ENCODE results near the gene MARCHF2.
"Not testable (repeated sequence)": the region's sequence is repeated elsewhere in the genome, so short reads cannot be mapped to it uniquely, and the experiment has no call there.

MARCHF2 gene

GRCh38 chr19:8416796-8417195, 3.7 kb downstream of the MARCHF2 start:
- no peak overlapping the region for H3K4me3 ChIP-seq (ENCODE audit: low read depth, low read length, poor library complexity, severe bottlenecking)
- no peaks in the 10 kb centered on the region for H4K20me1 ChIP-seq (ENCODE audit: insufficient read depth, low read length)
- no peaks in the 10 kb centered on the region for H3F3A ChIP-seq (ENCODE audit: insufficient read depth, low read length)
- H3K27me3 ChIP-seq (ENCODE audit: insufficient read depth, low read length) = no peaks in the 10 kb centered on the region
- TF ChIP-seq CTCF (IDR thresholded peaks at IDR 0.05; ENCODE audit: low read length) (no peak), EZH2 (IDR thresholded peaks at IDR 0.05; ENCODE audit: borderline replicate concordance, low read length) (no peak)
- H3K9ac ChIP-seq (ENCODE audit: low read length) = no peak overlapping the region
- H3K36me3 ChIP-seq (ENCODE audit: insufficient read depth, low read length) = no peaks in the 10 kb centered on the region
- no peaks in the 10 kb centered on the region for H3K79me2 ChIP-seq (ENCODE audit: insufficient read depth, low read length)
- no peaks in the 10 kb centered on the region for H3K9me3 ChIP-seq (ENCODE audit: low read length)
- peaks cover 12% of the 10 kb centered on the region for H3K4me1 ChIP-seq (ENCODE audit: insufficient read depth, low read length, severe bottlenecking)
- H3K27ac ChIP-seq (ENCODE audit: low read depth, low read length, poor library complexity, severe bottlenecking) = no peak overlapping the region
- no peaks in the 10 kb centered on the region for H3K9me2 ChIP-seq (ENCODE audit: low read depth, low read length)
- H2AFZ ChIP-seq (ENCODE audit: low read length) = no peak overlapping the region
- no peak overlapping the region for H3K4me2 ChIP-seq (ENCODE audit: low read length)

GRCh38 chr19:8421484-8422461, 8.7 kb downstream of the MARCHF2 start:
- no peak overlapping the region for H3K4me3 ChIP-seq (ENCODE audit: low read depth, low read length, poor library complexity, severe bottlenecking)
- no peak overlapping the region for H2AFZ ChIP-seq (ENCODE audit: low read length)
- TF ChIP-seq EZH2 (IDR thresholded peaks at IDR 0.05; ENCODE audit: borderline replicate concordance, low read length) (no peak), CTCF (IDR thresholded peaks at IDR 0.05; ENCODE audit: low read length) (no peak)
- no peaks in the 10 kb centered on the region for H4K20me1 ChIP-seq (ENCODE audit: insufficient read depth, low read length)
- no peaks in the 10 kb centered on the region for H3K27me3 ChIP-seq (ENCODE audit: insufficient read depth, low read length)
- no peaks in the 10 kb centered on the region for H3K9me3 ChIP-seq (ENCODE audit: low read length)
- H3K4me2 ChIP-seq (ENCODE audit: low read length) = no peak overlapping the region
- H3F3A ChIP-seq (ENCODE audit: insufficient read depth, low read length) = no peaks in the 10 kb centered on the region
- H3K9me2 ChIP-seq (ENCODE audit: low read depth, low read length) = no peaks in the 10 kb centered on the region
- H3K36me3 ChIP-seq (ENCODE audit: insufficient read depth, low read length) = no peaks in the 10 kb centered on the region
- H3K27ac ChIP-seq (ENCODE audit: low read depth, low read length, poor library complexity, severe bottlenecking) = no peak overlapping the region
- H3K79me2 ChIP-seq (ENCODE audit: insufficient read depth, low read length) = no peaks in the 10 kb centered on the region
- no peaks in the 10 kb centered on the region for H3K4me1 ChIP-seq (ENCODE audit: insufficient read depth, low read length, severe bottlenecking)
- H3K9ac ChIP-seq (ENCODE audit: low read length) = no peak overlapping the region

GRCh38 chr19:8423817-8424223, 10.7 kb downstream of the MARCHF2 start:
- no peak overlapping the region for H3K4me3 ChIP-seq (ENCODE audit: low read depth, low read length, poor library complexity, severe bottlenecking)
- no peaks in the 10 kb centered on the region for H3K36me3 ChIP-seq (ENCODE audit: insufficient read depth, low read length)
- H2AFZ ChIP-seq (ENCODE audit: low read length) = no peak overlapping the region
- no peaks in the 10 kb centered on the region for H3K27me3 ChIP-seq (ENCODE audit: insufficient read depth, low read length)
- TF ChIP-seq CTCF (IDR thresholded peaks at IDR 0.05; ENCODE audit: low read length) (no peak), EZH2 (IDR thresholded peaks at IDR 0.05; ENCODE audit: borderline replicate concordance, low read length) (no peak)
- H3K4me2 ChIP-seq (ENCODE audit: low read length) = no peak overlapping the region
- no peaks in the 10 kb centered on the region for H3K79me2 ChIP-seq (ENCODE audit: insufficient read depth, low read length)
- no peaks in the 10 kb centered on the region for H3K4me1 ChIP-seq (ENCODE audit: insufficient read depth, low read length, severe bottlenecking)
- no peaks in the 10 kb centered on the region for H3K9me2 ChIP-seq (ENCODE audit: low read depth, low read length)
- no peaks in the 10 kb centered on the region for H4K20me1 ChIP-seq (ENCODE audit: insufficient read depth, low read length)
- no peaks in the 10 kb centered on the region for H3K9me3 ChIP-seq (ENCODE audit: low read length)
- no peak overlapping the region for H3K9ac ChIP-seq (ENCODE audit: low read length)
- H3K27ac ChIP-seq (ENCODE audit: low read depth, low read length, poor library complexity, severe bottlenecking) = no peak overlapping the region
- no peaks in the 10 kb centered on the region for H3F3A ChIP-seq (ENCODE audit: insufficient read depth, low read length)

GRCh38 chr19:8425331-8425730, 12.2 kb downstream of the MARCHF2 start:
- not testable (repeated sequence) for H3F3A ChIP-seq (ENCODE audit: insufficient read depth, low read length); H3K4me2 ChIP-seq (ENCODE audit: low read length); H3K9ac ChIP-seq (ENCODE audit: low read length); H3K27ac ChIP-seq (ENCODE audit: low read depth, low read length, poor library complexity, severe bottlenecking); H3K4me1 ChIP-seq (ENCODE audit: insufficient read depth, low read length, severe bottlenecking); H4K20me1 ChIP-seq (ENCODE audit: insufficient read depth, low read length); H3K79me2 ChIP-seq (ENCODE audit: insufficient read depth, low read length); H3K4me3 ChIP-seq (ENCODE audit: low read depth, low read length, poor library complexity, severe bottlenecking); H3K36me3 ChIP-seq (ENCODE audit: insufficient read depth, low read length); H3K9me2 ChIP-seq (ENCODE audit: low read depth, low read length); H2AFZ ChIP-seq (ENCODE audit: low read length); H3K9me3 ChIP-seq (ENCODE audit: low read length); H3K27me3 ChIP-seq (ENCODE audit: insufficient read depth, low read length)
